Measurements from ENCODE around the gene CTPS2. TPM values are rescaled to one million over a fixed set of nuclear protein-coding genes. Genes with fewer than 3 reads are reported as not detected.
"Not testable (repeated sequence)": the region's sequence is repeated elsewhere in the genome, so short reads cannot be mapped to it uniquely, and the experiment has no call there.

The CTPS2 gene
- total RNA-seq, 2 experiments from 2014 or later = 4.6 to 4.7 TPM

DNA sequence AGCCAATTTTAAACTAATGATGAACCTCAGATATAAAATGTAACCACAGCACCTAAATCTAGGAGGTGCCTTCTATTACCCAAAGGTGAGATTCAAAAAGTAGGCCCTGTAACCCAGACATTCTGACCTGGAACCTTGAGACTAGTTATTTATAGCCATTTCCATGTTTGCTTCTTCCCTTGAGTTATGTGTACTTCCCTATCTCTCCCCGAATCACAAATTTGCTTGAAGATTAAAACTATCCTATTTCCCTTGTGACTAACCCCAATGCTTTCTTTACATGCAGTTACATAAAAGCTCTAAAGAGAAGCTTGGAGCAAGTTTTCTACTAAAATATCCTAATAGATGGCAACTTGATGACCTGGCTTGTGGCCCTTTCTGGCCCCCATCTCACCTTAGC lies 95.1 kb downstream of the CTPS2 start:
- Mint-ChIP-seq H3K27me3 (ENCODE audit: low read depth) (no peaks in the 10 kb centered on the region), H3K4me1 (ENCODE audit: low read depth) (no peaks in the 10 kb centered on the region), H3K9me3 (ENCODE audit: insufficient read depth) (no peaks in the 10 kb centered on the region), H3K4me3 (no peak overlapping the region), H3K27ac (no peak overlapping the region), H3K36me3 (ENCODE audit: low read depth) (no peaks in the 10 kb centered on the region)
- DNase-seq (no peak), ATAC-seq (no peak)
- CTCF ChIA-PET = no interaction called here
- POLR2A ChIA-PET = no interaction called here

GRCh38 chrX:16612257-16612897 lies 100.1 kb downstream of the CTPS2 start:
- POLR2A ChIA-PET = no interaction called here
- Mint-ChIP-seq H3K27ac (no peak overlapping the region), H3K27me3 (ENCODE audit: low read depth) (no peaks in the 10 kb centered on the region), H3K4me3 (no peak overlapping the region), H3K4me1 (ENCODE audit: low read depth) (peaks cover under 1% of the 10 kb centered on the region), H3K9me3 (ENCODE audit: insufficient read depth) (no peaks in the 10 kb centered on the region), H3K36me3 (ENCODE audit: low read depth) (no peaks in the 10 kb centered on the region)
- ATAC-seq (no peak), DNase-seq (no peak)
- CTCF ChIA-PET = no interaction called here

- H3K4me3 Mint-ChIP-seq; H3K4me1 Mint-ChIP-seq (ENCODE audit: low read depth); H3K36me3 Mint-ChIP-seq (ENCODE audit: low read depth); POLR2A ChIA-PET; H3K27ac Mint-ChIP-seq; H3K9me3 Mint-ChIP-seq (ENCODE audit: insufficient read depth); ATAC-seq; DNase-seq; H3K27me3 Mint-ChIP-seq (ENCODE audit: low read depth); CTCF ChIA-PET: not testable (repeated sequence)
Observed at GRCh38 chrX:16610654-16611053, 101.8 kb downstream of the CTPS2 start.

- H3K27ac Mint-ChIP-seq = no peak overlapping the region
- no peaks in the 10 kb centered on the region for H3K36me3 Mint-ChIP-seq (ENCODE audit: low read depth)
- H3K4me1 Mint-ChIP-seq (ENCODE audit: low read depth) = peaks cover 4% of the 10 kb centered on the region
- DNase-seq (no peak), ATAC-seq (no peak)
- H3K27me3 Mint-ChIP-seq (ENCODE audit: low read depth) = no peaks in the 10 kb centered on the region
- ChIA-PET CTCF (no interaction called here), POLR2A (no interaction called here)
- no peaks in the 10 kb centered on the region for H3K9me3 Mint-ChIP-seq (ENCODE audit: insufficient read depth)
- H3K4me3 Mint-ChIP-seq = no peak overlapping the region
Observed at GRCh38 chrX:16610121-16610621, 102.3 kb downstream of the CTPS2 start.

- ChIA-PET CTCF (interaction anchor here (1.0 kb wide), 1 partner anchor 169 kb away, joined by 3 read pairs; no protein-coding TSS in a partner anchor), POLR2A (no interaction called here)
- Mint-ChIP-seq H3K4me3 (no peak overlapping the region), H3K9me3 (ENCODE audit: insufficient read depth) (no peaks in the 10 kb centered on the region), H3K4me1 (ENCODE audit: low read depth) (peaks cover 18% of the 10 kb centered on the region), H3K36me3 (ENCODE audit: low read depth) (peaks cover 2% of the 10 kb centered on the region), H3K27me3 (ENCODE audit: low read depth) (no peaks in the 10 kb centered on the region), H3K27ac (no peak overlapping the region)
- no peak for DNase-seq
- no peak for ATAC-seq
Observed at GRCh38 chrX:16606142-16606720, 106.2 kb downstream of the CTPS2 start.

DNA sequence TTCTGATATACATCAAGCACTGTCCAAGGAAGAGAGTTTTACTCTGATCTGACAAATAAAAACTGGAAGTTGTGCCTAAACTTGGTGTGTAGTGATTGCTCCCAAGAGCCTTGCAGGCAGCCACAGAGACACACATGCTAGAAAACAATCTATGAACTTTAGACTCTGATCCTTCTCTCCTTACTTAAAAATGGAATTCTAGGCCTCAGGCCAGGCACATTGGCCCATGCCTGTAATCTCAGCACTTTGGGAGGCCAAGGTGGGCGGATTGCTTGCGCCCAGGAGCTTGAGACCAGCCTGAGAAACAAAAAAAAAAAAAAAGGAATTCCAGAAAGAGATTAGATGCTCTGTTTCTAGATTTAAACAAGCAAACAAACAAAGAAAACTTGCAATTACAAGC lies 108.1 kb downstream of the CTPS2 start:
- Mint-ChIP-seq H3K27me3 (ENCODE audit: low read depth) (no peaks in the 10 kb centered on the region), H3K4me3 (peak overlapping the region; percentile 3), H3K4me1 (ENCODE audit: low read depth) (peaks cover 18% of the 10 kb centered on the region), H3K27ac (peak overlapping the region; percentile 91), H3K36me3 (ENCODE audit: low read depth) (peaks cover 2% of the 10 kb centered on the region), H3K9me3 (ENCODE audit: insufficient read depth) (no peaks in the 10 kb centered on the region)
- ATAC-seq (no peak), DNase-seq (no peak)
- ChIA-PET POLR2A (no interaction called here), CTCF (no interaction called here)

GRCh38 chrX:16603822-16604221 lies 108.6 kb downstream of the CTPS2 start:
- DNase-seq (no peak), ATAC-seq (no peak)
- POLR2A ChIA-PET = no interaction called here
- H3K4me3 Mint-ChIP-seq = peak overlapping the region; percentile 39
- CTCF ChIA-PET = no interaction called here
- H3K36me3 Mint-ChIP-seq (ENCODE audit: low read depth) = peaks cover 2% of the 10 kb centered on the region
- peaks cover 18% of the 10 kb centered on the region for H3K4me1 Mint-ChIP-seq (ENCODE audit: low read depth)
- peak overlapping the region; percentile 91 for H3K27ac Mint-ChIP-seq
- no peaks in the 10 kb centered on the region for H3K9me3 Mint-ChIP-seq (ENCODE audit: insufficient read depth)
- H3K27me3 Mint-ChIP-seq (ENCODE audit: low read depth) = no peaks in the 10 kb centered on the region

DNA sequence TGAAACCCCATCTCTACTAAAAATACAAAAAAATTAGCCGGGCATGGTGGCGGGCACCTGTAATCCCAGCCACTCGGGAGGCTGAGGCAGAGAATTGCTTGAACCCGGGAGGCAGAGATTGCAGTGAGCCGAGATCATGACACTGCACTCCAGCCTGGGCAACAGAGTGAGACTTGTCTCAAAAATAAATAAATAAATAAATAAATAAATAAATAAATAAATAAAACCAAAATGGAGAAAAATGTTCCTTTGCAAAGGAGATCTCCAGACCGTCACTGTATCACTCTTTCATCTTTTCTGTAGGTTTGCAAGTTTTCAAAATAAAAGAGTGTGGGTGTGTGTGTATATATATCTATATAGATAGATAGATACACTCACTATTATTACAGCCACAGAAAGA lies 109.2 kb downstream of the CTPS2 start:
- H3K27ac Mint-ChIP-seq; H3K4me3 Mint-ChIP-seq; POLR2A ChIA-PET; CTCF ChIA-PET; DNase-seq; ATAC-seq; H3K9me3 Mint-ChIP-seq (ENCODE audit: insufficient read depth); H3K27me3 Mint-ChIP-seq (ENCODE audit: low read depth); H3K36me3 Mint-ChIP-seq (ENCODE audit: low read depth): not testable (repeated sequence)
- peaks cover 18% of the 10 kb centered on the region for H3K4me1 Mint-ChIP-seq (ENCODE audit: low read depth)

- ATAC-seq (no peak), DNase-seq (no peak)
- H3K4me1 Mint-ChIP-seq (ENCODE audit: low read depth) = peaks cover 15% of the 10 kb centered on the region
- H3K27me3 Mint-ChIP-seq (ENCODE audit: low read depth) = no peaks in the 10 kb centered on the region
- no peak overlapping the region for H3K27ac Mint-ChIP-seq
- ChIA-PET CTCF (no interaction called here), POLR2A (no interaction called here)
- H3K36me3 Mint-ChIP-seq (ENCODE audit: low read depth) = peaks cover 2% of the 10 kb centered on the region
- H3K9me3 Mint-ChIP-seq (ENCODE audit: insufficient read depth) = no peaks in the 10 kb centered on the region
- no peak overlapping the region for H3K4me3 Mint-ChIP-seq
Observed at GRCh38 chrX:16601885-16602284, 110.6 kb downstream of the CTPS2 start.

DNA sequence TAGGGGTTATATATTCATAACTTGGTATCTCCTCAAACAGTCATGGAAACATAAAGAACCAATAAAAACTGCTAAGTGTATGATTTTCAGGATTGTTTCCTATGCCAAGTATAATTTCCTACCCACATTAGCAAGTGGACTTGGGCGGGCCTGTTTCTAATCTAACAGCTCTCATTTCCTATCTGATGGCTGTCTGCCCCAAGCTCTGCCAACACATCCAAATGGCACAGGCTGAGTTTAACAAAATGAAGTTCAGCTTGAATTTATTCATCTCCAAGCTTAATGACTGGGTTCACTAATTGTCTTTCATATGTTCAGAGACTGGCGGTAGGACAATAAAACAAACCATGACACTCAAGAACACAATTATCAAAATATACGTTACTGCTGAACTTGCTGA lies 118.0 kb downstream of the CTPS2 start:
- H3K9me3 Mint-ChIP-seq (ENCODE audit: insufficient read depth) = no peaks in the 10 kb centered on the region

GRCh38 chrX:16593801-16594200 lies 118.7 kb downstream of the CTPS2 start:
- H3K9me3 Mint-ChIP-seq (ENCODE audit: insufficient read depth) = no peaks in the 10 kb centered on the region
- ChIA-PET CTCF (no interaction called here), POLR2A (no interaction called here)
- H3K4me3 Mint-ChIP-seq = no peak overlapping the region
- peaks cover 10% of the 10 kb centered on the region for H3K36me3 Mint-ChIP-seq (ENCODE audit: low read depth)
- H3K27me3 Mint-ChIP-seq (ENCODE audit: low read depth) = no peaks in the 10 kb centered on the region
- H3K27ac Mint-ChIP-seq = no peak overlapping the region
- no peak for DNase-seq
- ATAC-seq = no peak
- H3K4me1 Mint-ChIP-seq (ENCODE audit: low read depth) = peaks cover 19% of the 10 kb centered on the region

More for the DNA sequence above, 118.0 kb downstream of the CTPS2 start:
- no peak for ATAC-seq
- CTCF ChIA-PET = no interaction called here
- H3K36me3 Mint-ChIP-seq (ENCODE audit: low read depth) = peaks cover 7% of the 10 kb centered on the region
- H3K27ac Mint-ChIP-seq = no peak overlapping the region
- no peak for DNase-seq
- no peak overlapping the region for H3K4me3 Mint-ChIP-seq
- no peaks in the 10 kb centered on the region for H3K27me3 Mint-ChIP-seq (ENCODE audit: low read depth)
- POLR2A ChIA-PET = interaction anchor here (1.3 kb wide), 1 partner anchor 13 kb away, joined by 3 read pairs; no protein-coding TSS in a partner anchor
- peaks cover 12% of the 10 kb centered on the region for H3K4me1 Mint-ChIP-seq (ENCODE audit: low read depth)

- DNase-seq = no peak
- H3K4me3 Mint-ChIP-seq = no peak overlapping the region
- ATAC-seq = no peak
- H3K36me3 Mint-ChIP-seq (ENCODE audit: low read depth) = peaks cover 17% of the 10 kb centered on the region
- H3K27me3 Mint-ChIP-seq (ENCODE audit: low read depth) = no peaks in the 10 kb centered on the region
- no peak overlapping the region for H3K27ac Mint-ChIP-seq
- ChIA-PET POLR2A (no interaction called here), CTCF (no interaction called here)
- H3K9me3 Mint-ChIP-seq (ENCODE audit: insufficient read depth) = no peaks in the 10 kb centered on the region
- H3K4me1 Mint-ChIP-seq (ENCODE audit: low read depth) = peaks cover 24% of the 10 kb centered on the region
Observed at GRCh38 chrX:16592194-16592770, 120.2 kb downstream of the CTPS2 start.
